Measurements from ENCODE around the gene NAALADL2. TPM values are rescaled to one million over a fixed set of nuclear protein-coding genes. Genes with fewer than 3 reads are reported as not detected.

NAALADL2 gene
- total RNA-seq, 1 donor from 2014 or later, result 9.9 TPM

DNA sequence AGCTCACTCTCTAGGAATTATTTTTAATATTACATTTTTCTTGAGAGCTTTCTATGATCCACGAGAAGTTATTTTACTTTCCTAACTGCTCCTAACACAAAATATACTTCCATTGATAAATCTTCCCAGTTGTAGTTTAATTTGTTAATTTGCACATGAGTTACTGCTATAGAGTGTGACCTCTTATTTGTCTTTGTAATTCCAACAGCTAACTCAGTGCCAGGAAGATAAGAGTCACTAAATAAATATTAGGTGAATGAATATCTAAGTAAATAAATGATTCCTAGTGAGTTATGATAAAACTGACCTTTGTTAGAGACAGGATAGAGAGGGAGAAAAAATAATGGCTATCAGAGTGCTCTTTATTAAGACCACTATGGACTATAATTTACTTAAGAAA lies 319.9 kb downstream of the NAALADL2 start:
- Mint-ChIP-seq H3K27me3 (no peaks in the 10 kb centered on the region), H3K4me3 (no peak overlapping the region), H3K36me3 (no peaks in the 10 kb centered on the region), H3K4me1 (ENCODE audit: unreplicated experiment) (peaks cover 5% of the 10 kb centered on the region), H3K9me3 (no peaks in the 10 kb centered on the region), H3K27ac (no peak overlapping the region)
- TF ChIP-seq, protein P1, sequence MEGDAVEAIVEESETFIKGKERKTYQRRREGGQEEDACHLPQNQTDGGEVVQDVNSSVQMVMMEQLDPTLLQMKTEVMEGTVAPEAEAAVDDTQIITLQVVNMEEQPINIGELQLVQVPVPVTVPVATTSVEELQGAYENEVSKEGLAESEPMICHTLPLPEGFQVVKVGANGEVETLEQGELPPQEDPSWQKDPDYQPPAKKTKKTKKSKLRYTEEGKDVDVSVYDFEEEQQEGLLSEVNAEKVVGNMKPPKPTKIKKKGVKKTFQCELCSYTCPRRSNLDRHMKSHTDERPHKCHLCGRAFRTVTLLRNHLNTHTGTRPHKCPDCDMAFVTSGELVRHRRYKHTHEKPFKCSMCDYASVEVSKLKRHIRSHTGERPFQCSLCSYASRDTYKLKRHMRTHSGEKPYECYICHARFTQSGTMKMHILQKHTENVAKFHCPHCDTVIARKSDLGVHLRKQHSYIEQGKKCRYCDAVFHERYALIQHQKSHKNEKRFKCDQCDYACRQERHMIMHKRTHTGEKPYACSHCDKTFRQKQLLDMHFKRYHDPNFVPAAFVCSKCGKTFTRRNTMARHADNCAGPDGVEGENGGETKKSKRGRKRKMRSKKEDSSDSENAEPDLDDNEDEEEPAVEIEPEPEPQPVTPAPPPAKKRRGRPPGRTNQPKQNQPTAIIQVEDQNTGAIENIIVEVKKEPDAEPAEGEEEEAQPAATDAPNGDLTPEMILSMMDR (conservative IDR thresholded peaks at IDR 0.05), result no peak
- DNase-seq (ENCODE audit: extremely low spot score, unreplicated experiment), result no peak

DNA sequence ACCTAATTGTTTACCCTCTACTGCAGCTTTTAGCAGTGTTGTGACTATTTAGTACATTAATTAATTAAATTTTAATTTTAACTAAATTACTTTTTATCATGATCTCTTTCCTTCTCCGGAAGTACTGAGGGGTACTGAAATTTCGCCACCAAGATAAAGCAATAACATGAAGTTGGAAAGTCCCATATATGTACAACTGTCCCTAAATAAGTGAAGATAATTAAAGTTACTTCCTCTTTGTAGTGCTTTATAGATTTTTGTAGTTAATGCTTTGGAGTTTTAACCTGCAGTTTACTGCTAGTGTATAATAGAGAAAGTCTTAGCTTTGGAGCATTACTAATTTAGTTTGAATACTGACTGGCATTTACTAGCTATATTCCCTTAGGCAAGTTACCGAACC lies 325.3 kb downstream of the NAALADL2 start:
- TF ChIP-seq, protein P1 (conservative IDR thresholded peaks at IDR 0.05), result no peak
- Mint-ChIP-seq H3K36me3 (no peaks in the 10 kb centered on the region), H3K27me3 (no peaks in the 10 kb centered on the region), H3K9me3 (peaks cover 5% of the 10 kb centered on the region), H3K4me1 (ENCODE audit: unreplicated experiment) (no peaks in the 10 kb centered on the region), H3K4me3 (no peak overlapping the region), H3K27ac (no peak overlapping the region)
- no peak for DNase-seq (ENCODE audit: extremely low spot score, unreplicated experiment)

DNA sequence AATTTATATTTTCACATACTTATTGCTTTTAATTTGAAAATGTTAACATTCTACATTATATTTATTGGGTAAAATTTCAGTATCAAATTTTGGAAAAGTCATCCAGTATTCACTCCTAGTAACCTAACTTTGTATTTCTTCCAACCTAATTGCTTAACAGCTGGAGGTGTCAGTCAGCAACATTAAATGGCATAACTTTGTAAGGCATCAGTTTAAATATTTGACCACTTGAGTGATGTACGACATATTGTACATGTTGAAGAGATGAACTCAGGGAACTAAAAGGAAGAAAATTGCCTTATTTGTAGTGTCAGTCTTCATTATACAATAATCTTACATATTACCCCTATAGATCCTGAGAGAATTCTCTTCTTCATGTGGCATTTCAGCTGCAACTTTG lies 326.8 kb downstream of the NAALADL2 start:
- Mint-ChIP-seq H3K9me3 (peaks cover 9% of the 10 kb centered on the region), H3K4me3 (no peak overlapping the region), H3K27me3 (no peaks in the 10 kb centered on the region), H3K36me3 (no peaks in the 10 kb centered on the region), H3K27ac (no peak overlapping the region), H3K4me1 (ENCODE audit: unreplicated experiment) (no peaks in the 10 kb centered on the region)
- DNase-seq (ENCODE audit: extremely low spot score, unreplicated experiment), result no peak
- TF ChIP-seq, protein P1 (conservative IDR thresholded peaks at IDR 0.05), result no peak

DNA sequence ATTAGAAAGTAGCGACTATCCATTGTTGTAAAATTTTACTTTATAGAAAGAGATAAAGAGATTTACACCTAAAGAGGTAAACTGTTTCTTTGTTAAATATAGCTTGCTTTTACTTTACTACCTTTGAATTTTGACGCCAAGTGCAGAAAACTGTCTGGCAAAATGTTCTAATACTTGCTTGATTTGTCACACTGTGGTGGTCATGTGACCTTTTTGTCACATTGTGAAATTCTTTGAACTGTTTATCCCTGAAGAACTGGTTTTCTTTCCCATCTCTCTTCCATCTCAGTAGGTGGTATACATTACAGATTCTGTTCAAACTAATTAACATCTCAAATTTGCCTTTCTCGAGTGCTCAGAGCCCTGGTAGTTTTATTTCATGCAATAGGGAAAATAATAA lies 327.4 kb downstream of the NAALADL2 start:
- Mint-ChIP-seq H3K9me3 (peaks cover 9% of the 10 kb centered on the region), H3K36me3 (no peaks in the 10 kb centered on the region), H3K4me1 (ENCODE audit: unreplicated experiment) (no peaks in the 10 kb centered on the region), H3K4me3 (no peak overlapping the region), H3K27me3 (no peaks in the 10 kb centered on the region), H3K27ac (no peak overlapping the region)
- no peak for DNase-seq (ENCODE audit: extremely low spot score, unreplicated experiment)
- TF ChIP-seq, protein P1 (conservative IDR thresholded peaks at IDR 0.05), result no peak

DNA sequence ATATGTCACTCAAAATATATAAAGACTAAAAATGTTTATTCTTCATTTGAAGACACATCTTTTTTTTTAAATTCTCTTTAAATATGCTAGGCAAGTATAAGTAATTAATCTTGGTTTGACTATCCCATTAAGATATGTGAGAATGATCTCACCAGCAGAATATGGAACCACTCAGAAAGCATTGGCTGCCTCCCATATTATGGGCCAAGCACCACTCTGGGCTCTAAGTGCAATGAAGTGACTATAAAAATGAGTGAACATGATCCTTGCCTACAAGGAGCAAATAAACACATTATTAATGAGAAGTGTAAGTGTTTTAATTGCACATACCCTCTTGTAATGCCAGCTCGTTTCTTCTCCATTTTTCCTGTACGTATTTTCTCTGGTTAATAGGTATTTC lies 328.5 kb downstream of the NAALADL2 start:
- TF ChIP-seq, protein P1 (conservative IDR thresholded peaks at IDR 0.05), result no peak
- no peaks in the 10 kb centered on the region for H3K4me1 Mint-ChIP-seq (ENCODE audit: unreplicated experiment)
- H3K9me3 Mint-ChIP-seq, result peaks cover 9% of the 10 kb centered on the region
- no peak overlapping the region for H3K4me3 Mint-ChIP-seq
- no peaks in the 10 kb centered on the region for H3K27me3 Mint-ChIP-seq
- DNase-seq (ENCODE audit: extremely low spot score, unreplicated experiment), result no peak
- H3K36me3 Mint-ChIP-seq, result no peaks in the 10 kb centered on the region
- no peak overlapping the region for H3K27ac Mint-ChIP-seq

DNA sequence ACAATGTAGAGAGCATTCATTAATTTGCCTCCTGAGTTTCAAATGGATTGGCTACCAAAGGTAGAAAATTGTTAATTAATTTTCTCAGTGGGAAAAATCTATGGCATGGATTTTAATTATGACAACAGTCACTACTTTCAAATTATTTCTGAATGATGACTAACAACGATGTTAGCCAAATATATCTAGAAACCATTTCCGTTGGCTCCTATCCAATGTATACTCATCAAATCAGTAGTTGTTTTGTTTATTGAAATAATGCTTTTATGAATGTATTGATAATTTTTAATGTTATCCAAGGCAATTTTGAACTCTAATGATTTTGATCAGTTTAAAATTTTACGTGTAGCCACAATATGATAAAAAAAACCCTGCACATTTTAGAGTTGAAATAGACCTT lies 333.4 kb downstream of the NAALADL2 start:
- no peaks in the 10 kb centered on the region for H3K27me3 Mint-ChIP-seq
- H3K27ac Mint-ChIP-seq, result no peak overlapping the region
- H3K9me3 Mint-ChIP-seq, result peaks cover 9% of the 10 kb centered on the region
- H3K4me1 Mint-ChIP-seq (ENCODE audit: unreplicated experiment), result no peaks in the 10 kb centered on the region
- H3K36me3 Mint-ChIP-seq, result no peaks in the 10 kb centered on the region
- TF ChIP-seq, protein P1 (conservative IDR thresholded peaks at IDR 0.05), result no peak
- DNase-seq (ENCODE audit: extremely low spot score, unreplicated experiment), result no peak
- no peak overlapping the region for H3K4me3 Mint-ChIP-seq

All from type B pancreatic cell (in vitro differentiated cells).